Epithelial cell of esophagus (primary cell): Measurements from ENCODE around the gene FAM120C.

Source experiments
- DNase-seq: peaks from one replicate; pipeline ENCODE4 v3.0.0; 2010; ENCODE audit warnings: low read depth
- H3K4me3 ChIP-seq: 2 replicates; pipeline ENCODE4 v1.5.1; 2011; ENCODE audit warnings: mild to moderate bottlenecking, low read length, control low read depth
- TF ChIP-seq, protein P1 (sequence below): IDR thresholded peaks from 2 replicates; pipeline ENCODE4 v1.5.1; 2011; ENCODE audit warnings: low read depth, mild to moderate bottlenecking, low read length, control low read depth, inconsistent platforms; ENCODE audit not compliant: insufficient read depth; ENCODE audit errors: missing control alignments

The FAM120C gene, protein sequence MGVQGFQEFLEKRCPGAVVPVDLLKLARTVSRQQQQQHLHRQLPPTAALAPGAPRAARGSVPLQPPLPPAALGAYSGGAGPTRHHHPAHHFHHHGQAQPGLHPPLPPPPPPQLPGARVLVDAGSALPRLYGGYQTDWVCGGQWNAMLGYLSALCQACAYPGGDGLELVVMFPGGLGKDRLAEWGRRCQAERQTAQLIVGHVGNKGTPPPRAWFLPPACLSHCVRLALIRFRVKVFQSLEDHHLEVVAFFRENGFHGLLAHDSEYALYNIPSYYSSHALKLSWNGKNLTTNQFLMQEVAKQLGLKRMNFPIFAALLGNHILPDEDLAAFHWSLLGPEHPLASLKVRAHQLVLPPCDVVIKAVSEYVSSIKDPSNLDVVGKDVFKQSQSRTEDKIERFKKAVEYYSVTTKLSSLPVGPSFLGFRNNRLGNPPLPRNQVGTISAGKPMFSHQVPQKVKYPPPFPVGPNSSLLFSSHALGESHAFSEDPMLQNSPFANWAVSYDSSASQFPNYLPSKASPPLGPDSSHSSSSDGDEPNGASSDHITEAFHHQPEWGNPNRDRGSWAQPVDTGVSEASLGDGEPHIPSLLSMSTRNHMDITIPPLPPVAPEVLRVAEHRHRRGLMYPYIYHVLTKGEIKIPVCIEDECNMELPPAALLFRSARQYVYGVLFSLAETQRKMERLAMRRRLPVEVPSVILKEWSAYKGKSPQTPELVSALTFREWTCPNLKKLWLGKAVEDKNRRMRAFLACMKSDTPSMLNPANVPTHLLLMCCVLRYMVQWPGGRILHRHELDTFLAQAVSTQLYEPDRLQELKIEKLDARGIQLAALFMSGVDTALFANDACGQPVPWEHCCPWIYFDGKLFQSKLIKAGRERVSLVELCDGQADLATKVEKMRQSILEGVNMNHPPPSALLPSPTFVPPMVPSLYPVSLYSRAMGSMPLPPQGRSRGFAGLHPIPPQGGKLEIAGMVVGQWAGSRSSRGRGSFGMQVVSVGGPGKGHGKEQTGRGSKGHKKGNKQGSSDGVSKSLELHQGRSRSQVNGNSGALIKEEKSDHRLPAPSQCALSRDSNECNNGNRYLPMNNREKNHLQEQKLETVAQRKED

GRCh38 chrX:54182864-54183613, at the start of gene FAM120C:
TSS of gene FAM120C (minus strand) at chrX:54183254. CDS start at chrX:54183198, 56 bp downstream.
- peak; percentile 73 for DNase-seq
- TF ChIP-seq, protein P1, sequence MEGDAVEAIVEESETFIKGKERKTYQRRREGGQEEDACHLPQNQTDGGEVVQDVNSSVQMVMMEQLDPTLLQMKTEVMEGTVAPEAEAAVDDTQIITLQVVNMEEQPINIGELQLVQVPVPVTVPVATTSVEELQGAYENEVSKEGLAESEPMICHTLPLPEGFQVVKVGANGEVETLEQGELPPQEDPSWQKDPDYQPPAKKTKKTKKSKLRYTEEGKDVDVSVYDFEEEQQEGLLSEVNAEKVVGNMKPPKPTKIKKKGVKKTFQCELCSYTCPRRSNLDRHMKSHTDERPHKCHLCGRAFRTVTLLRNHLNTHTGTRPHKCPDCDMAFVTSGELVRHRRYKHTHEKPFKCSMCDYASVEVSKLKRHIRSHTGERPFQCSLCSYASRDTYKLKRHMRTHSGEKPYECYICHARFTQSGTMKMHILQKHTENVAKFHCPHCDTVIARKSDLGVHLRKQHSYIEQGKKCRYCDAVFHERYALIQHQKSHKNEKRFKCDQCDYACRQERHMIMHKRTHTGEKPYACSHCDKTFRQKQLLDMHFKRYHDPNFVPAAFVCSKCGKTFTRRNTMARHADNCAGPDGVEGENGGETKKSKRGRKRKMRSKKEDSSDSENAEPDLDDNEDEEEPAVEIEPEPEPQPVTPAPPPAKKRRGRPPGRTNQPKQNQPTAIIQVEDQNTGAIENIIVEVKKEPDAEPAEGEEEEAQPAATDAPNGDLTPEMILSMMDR, result no peak
- H3K4me3 ChIP-seq, result peak within 1 kb of the TSS; percentile 55

- DNase-seq, result no peak
- no peak overlapping the region for H3K4me3 ChIP-seq
- TF ChIP-seq, protein P1, result no peak
Observed at GRCh38 chrX:54230435-54231148, 47.5 kb upstream of the FAM120C start.

DNA sequence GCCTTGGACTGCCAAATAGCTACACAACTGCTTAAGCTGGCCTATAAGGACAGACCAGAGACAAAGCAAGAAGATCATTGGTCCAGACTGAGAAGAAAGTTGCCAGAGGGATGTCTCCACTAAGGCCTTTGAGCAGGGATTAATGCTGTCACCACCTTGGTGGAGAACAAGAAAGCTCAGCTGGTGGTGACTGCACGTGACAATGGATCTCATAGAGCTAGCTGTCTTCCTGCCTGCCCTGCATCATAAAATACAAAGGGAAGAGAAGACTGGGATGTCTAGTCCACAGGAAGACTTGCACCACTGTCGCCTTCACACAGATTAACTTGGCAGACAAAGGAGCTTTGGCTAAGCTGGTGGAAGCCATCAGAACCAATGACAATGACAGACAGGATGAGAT, 40.5 kb upstream of the FAM120C start:
- TF ChIP-seq, protein P1, result no peak
- no peak for DNase-seq
- no peak overlapping the region for H3K4me3 ChIP-seq

DNA sequence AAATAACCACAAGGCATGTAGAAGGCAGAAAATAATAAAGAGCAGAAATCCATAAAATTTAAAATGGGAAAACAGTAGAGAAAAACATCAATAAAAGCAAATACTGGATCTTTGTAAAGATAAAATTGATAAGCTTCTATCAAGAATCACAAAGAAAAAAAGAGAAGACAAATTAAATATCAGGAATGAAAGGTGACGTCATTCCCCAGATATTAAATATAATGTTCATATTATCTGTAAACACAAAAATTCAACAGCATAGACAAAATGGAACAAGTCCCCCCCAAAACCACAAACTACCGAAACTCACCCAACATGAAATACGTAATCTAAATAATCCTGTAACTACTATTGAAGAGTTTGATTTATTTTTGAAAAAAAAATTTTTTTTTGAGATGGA, 30.5 kb upstream of the FAM120C start:
- no peak overlapping the region for H3K4me3 ChIP-seq
- TF ChIP-seq, protein P1, result no peak
- DNase-seq, result no peak

GRCh38 chrX:54208531-54208930, 25.5 kb upstream of the FAM120C start:
- H3K4me3 ChIP-seq, result no peak overlapping the region
- DNase-seq, result peak; percentile 10
- TF ChIP-seq, protein P1, result no peak

DNA sequence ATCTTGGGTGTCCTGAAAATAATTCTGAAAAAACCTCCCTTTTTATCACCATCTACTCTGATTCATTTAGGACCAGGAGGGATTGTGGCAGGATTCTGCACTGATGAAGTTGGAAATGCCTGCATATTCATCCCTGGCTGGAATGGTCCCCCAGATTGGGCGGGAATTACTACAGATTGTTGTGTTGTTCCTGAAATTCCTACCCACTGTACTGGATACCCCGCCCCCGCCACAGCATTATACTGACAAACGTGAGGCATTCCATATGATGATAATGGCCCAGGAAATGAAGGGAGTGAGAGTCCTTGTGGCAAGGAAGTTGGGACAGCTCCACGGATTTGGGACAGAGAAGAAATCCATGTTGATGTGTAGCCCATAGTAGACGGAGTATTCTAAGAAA, 15.2 kb upstream of the FAM120C start:
- TF ChIP-seq, protein P1, result no peak
- H3K4me3 ChIP-seq, result no peak overlapping the region
- no peak for DNase-seq
